ENCODE data around the gene KCTD16. TPM values are rescaled to one million over a fixed set of nuclear protein-coding genes. Genes with fewer than 3 reads are reported as not detected.
A peak's percentile ranks its signal among the peaks of the same experiment; 100 is the strongest.

Gene KCTD16
- total RNA-seq, 1 donor from 2014 or later, result 5.6 TPM

DNA sequence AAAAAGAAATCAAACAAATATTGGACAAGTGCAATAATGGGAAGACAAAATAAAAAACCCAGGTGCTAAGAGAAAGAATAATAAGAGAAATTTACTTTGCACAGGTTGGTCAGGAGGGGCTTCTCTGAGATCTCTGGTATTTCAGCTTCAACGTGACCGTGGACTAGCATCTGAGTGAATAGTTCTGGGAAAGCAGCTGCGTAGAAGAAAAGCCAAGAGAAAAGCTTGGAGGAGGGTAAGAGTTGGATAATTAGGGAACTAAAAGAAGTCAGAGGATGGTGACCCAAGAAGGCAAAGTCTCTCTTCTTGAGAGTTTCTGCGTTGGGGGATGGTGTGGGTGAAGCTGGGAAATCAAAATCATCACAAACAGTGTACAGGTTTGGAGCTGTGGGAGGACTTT, 41.8 kb upstream of the KCTD16 start:
- DNase-seq (ENCODE audit: low read depth), result no peak
- Mint-ChIP-seq H3K4me3 (ENCODE audit: unreplicated experiment) (no peak overlapping the region), H3K27me3 (ENCODE audit: low read depth, unreplicated experiment) (no peaks in the 10 kb centered on the region), H3K27ac (ENCODE audit: unreplicated experiment) (no peak overlapping the region), H3K36me3 (ENCODE audit: low read depth, unreplicated experiment) (no peaks in the 10 kb centered on the region), H3K4me1 (ENCODE audit: low read depth, unreplicated experiment) (peaks cover 7% of the 10 kb centered on the region), H3K9me3 (ENCODE audit: unreplicated experiment) (no peaks in the 10 kb centered on the region)
- Histone ChIP-seq H3K36me3 (ENCODE audit: insufficient read depth, low read length) (no peaks in the 10 kb centered on the region), H3K27ac (ENCODE audit: low read depth, low read length) (no peak overlapping the region), H3K27me3 (ENCODE audit: insufficient read depth, low read length) (no peaks in the 10 kb centered on the region), H4K20me1 (ENCODE audit: insufficient read depth, low read length) (no peaks in the 10 kb centered on the region), H3K9me3 (ENCODE audit: insufficient read depth, low read depth, low read length) (no peaks in the 10 kb centered on the region), H3K79me2 (ENCODE audit: insufficient read depth, low read length) (no peaks in the 10 kb centered on the region), H3K4me1 (ENCODE audit: insufficient read depth, low read length) (peaks cover 5% of the 10 kb centered on the region), H3K4me2 (ENCODE audit: low read length) (no peak overlapping the region), H2AFZ (ENCODE audit: low read depth, low read length) (peak overlapping the region; percentile 34), H3K9ac (ENCODE audit: low read length) (no peak overlapping the region), H3K4me3 (ENCODE audit: insufficient read depth, low read depth, low read length) (no peak overlapping the region)
- no peak for TF ChIP-seq EZH2 (IDR thresholded peaks at IDR 0.05; ENCODE audit: insufficient read depth, low read length)
- TF ChIP-seq, protein P1, sequence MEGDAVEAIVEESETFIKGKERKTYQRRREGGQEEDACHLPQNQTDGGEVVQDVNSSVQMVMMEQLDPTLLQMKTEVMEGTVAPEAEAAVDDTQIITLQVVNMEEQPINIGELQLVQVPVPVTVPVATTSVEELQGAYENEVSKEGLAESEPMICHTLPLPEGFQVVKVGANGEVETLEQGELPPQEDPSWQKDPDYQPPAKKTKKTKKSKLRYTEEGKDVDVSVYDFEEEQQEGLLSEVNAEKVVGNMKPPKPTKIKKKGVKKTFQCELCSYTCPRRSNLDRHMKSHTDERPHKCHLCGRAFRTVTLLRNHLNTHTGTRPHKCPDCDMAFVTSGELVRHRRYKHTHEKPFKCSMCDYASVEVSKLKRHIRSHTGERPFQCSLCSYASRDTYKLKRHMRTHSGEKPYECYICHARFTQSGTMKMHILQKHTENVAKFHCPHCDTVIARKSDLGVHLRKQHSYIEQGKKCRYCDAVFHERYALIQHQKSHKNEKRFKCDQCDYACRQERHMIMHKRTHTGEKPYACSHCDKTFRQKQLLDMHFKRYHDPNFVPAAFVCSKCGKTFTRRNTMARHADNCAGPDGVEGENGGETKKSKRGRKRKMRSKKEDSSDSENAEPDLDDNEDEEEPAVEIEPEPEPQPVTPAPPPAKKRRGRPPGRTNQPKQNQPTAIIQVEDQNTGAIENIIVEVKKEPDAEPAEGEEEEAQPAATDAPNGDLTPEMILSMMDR (IDR thresholded peaks at IDR 0.05; ENCODE audit: insufficient read depth, low read depth, low read length), result no peak
- no peak for FAIRE-seq

DNA sequence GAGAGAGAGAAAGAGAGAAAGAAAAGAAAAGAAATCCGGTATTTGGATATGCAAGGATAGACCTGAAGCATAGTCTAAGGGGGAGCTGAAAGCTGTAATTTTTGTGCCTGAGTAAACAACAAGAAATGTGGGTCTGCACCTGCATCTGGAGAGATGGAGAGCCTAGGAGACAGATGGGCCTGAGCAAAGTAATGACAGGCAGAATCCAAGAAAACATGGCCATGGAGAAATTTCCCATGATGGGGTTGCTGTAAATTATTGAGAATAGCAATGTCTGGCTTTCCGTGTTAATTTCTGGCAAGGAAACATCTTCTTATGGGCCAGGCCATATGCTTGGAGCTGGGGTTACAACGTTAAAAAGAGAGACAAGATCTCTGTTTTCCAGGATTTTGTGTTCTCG, 40.4 kb upstream of the KCTD16 start:
- Mint-ChIP-seq H3K4me3 (ENCODE audit: unreplicated experiment) (no peak overlapping the region), H3K36me3 (ENCODE audit: low read depth, unreplicated experiment) (no peaks in the 10 kb centered on the region), H3K9me3 (ENCODE audit: unreplicated experiment) (no peaks in the 10 kb centered on the region), H3K4me1 (ENCODE audit: low read depth, unreplicated experiment) (peaks cover 7% of the 10 kb centered on the region), H3K27ac (ENCODE audit: unreplicated experiment) (no peak overlapping the region), H3K27me3 (ENCODE audit: low read depth, unreplicated experiment) (no peaks in the 10 kb centered on the region)
- peaks cover 5% of the 10 kb centered on the region for H3K4me1 ChIP-seq (ENCODE audit: insufficient read depth, low read length)
- no peaks in the 10 kb centered on the region for H3K27me3 ChIP-seq (ENCODE audit: insufficient read depth, low read length)
- H3K9ac ChIP-seq (ENCODE audit: low read length), result no peak overlapping the region
- no peak overlapping the region for H2AFZ ChIP-seq (ENCODE audit: low read depth, low read length)
- no peaks in the 10 kb centered on the region for H4K20me1 ChIP-seq (ENCODE audit: insufficient read depth, low read length)
- H3K79me2 ChIP-seq (ENCODE audit: insufficient read depth, low read length), result no peaks in the 10 kb centered on the region
- DNase-seq (ENCODE audit: low read depth) (no peak), FAIRE-seq (no peak)
- no peak overlapping the region for H3K4me3 ChIP-seq (ENCODE audit: insufficient read depth, low read depth, low read length)
- no peaks in the 10 kb centered on the region for H3K9me3 ChIP-seq (ENCODE audit: insufficient read depth, low read depth, low read length)
- H3K27ac ChIP-seq (ENCODE audit: low read depth, low read length), result no peak overlapping the region
- no peak for TF ChIP-seq EZH2 (IDR thresholded peaks at IDR 0.05; ENCODE audit: insufficient read depth, low read length)
- TF ChIP-seq, protein P1 (IDR thresholded peaks at IDR 0.05; ENCODE audit: insufficient read depth, low read depth, low read length), result no peak
- no peak overlapping the region for H3K4me2 ChIP-seq (ENCODE audit: low read length)
- H3K36me3 ChIP-seq (ENCODE audit: insufficient read depth, low read length), result no peaks in the 10 kb centered on the region

DNA sequence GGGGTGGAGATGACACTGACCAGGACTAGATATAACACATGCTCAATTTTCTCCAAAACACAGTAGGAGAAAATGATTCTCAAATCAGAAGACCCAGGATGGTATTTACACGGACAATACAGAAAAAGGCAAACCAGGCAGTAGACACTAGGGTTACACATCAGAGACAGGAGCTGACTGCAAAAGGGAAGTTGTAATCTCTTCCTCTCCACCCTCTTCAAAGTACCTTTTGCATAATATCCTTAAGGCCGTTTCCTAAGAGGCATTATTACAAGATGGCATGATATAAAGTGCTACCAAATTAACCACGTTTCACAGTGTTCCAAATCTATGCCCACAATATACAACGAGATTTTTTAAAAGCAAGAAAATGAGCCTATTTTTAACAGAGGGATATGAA, 39.4 kb upstream of the KCTD16 start:
- Histone ChIP-seq H2AFZ (ENCODE audit: low read depth, low read length) (no peak overlapping the region), H3K27ac (ENCODE audit: low read depth, low read length) (no peak overlapping the region), H3K79me2 (ENCODE audit: insufficient read depth, low read length) (no peaks in the 10 kb centered on the region), H3K36me3 (ENCODE audit: insufficient read depth, low read length) (no peaks in the 10 kb centered on the region), H3K4me2 (ENCODE audit: low read length) (no peak overlapping the region), H3K9me3 (ENCODE audit: insufficient read depth, low read depth, low read length) (no peaks in the 10 kb centered on the region), H3K9ac (ENCODE audit: low read length) (no peak overlapping the region), H3K4me1 (ENCODE audit: insufficient read depth, low read length) (no peaks in the 10 kb centered on the region), H3K27me3 (ENCODE audit: insufficient read depth, low read length) (no peaks in the 10 kb centered on the region), H4K20me1 (ENCODE audit: insufficient read depth, low read length) (no peaks in the 10 kb centered on the region), H3K4me3 (ENCODE audit: insufficient read depth, low read depth, low read length) (no peak overlapping the region)
- Mint-ChIP-seq H3K27me3 (ENCODE audit: low read depth, unreplicated experiment) (no peaks in the 10 kb centered on the region), H3K4me3 (ENCODE audit: unreplicated experiment) (no peak overlapping the region), H3K27ac (ENCODE audit: unreplicated experiment) (no peak overlapping the region), H3K9me3 (ENCODE audit: unreplicated experiment) (no peaks in the 10 kb centered on the region), H3K4me1 (ENCODE audit: low read depth, unreplicated experiment) (no peaks in the 10 kb centered on the region), H3K36me3 (ENCODE audit: low read depth, unreplicated experiment) (no peaks in the 10 kb centered on the region)
- FAIRE-seq (peak; percentile 9), DNase-seq (ENCODE audit: low read depth) (no peak)
- TF ChIP-seq, protein P1 (IDR thresholded peaks at IDR 0.05; ENCODE audit: insufficient read depth, low read depth, low read length), result no peak
- TF ChIP-seq EZH2 (IDR thresholded peaks at IDR 0.05; ENCODE audit: insufficient read depth, low read length), result no peak
